Measurements from ENCODE around the gene SERPINE2. TPM values are rescaled to one million over a fixed set of nuclear protein-coding genes. Genes with fewer than 3 reads are reported as not detected.
"Not testable (repeated sequence)": the region's sequence is repeated elsewhere in the genome, so short reads cannot be mapped to it uniquely, and the experiment has no call there.

Gene SERPINE2
- total RNA-seq, 1 experiment from 2014 or later: 231 TPM

DNA sequence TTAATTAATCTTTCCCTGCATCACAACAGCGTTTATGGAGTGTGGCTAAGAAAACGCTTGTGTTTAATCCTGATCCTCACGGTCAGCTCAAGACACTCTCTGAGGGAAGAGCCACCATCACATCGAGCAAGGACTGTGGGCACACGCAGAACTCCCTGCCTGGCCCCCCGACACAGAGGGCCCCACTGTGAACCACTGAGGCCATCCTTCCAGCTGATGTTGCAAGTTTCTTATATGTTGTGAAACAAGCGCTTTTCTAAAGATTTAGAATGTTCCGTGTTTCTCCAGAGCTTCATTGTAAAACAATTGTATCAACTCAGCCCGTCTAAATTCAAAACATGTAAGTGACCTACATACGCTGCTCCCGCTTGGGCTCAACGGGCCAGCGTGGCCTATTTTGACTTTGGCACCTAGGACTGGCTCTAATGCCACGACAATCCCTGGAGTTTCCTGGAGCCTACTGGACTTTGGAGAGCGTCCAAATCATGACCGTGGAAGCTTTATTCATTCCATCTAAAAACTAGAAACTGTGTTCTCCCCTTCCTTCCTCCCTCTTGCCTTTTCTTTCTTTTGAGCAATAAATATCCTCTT lies 34.9 kb downstream of the SERPINE2 start:
- BruUV-seq (replicated peaks): no TSS peak
- no peak overlapping the region for H3K27ac Mint-ChIP-seq (ENCODE audit: low read depth, unreplicated experiment)
- intact Hi-C loops (cut with micrococcal nuclease): no loop called here
- H3K36me3 Mint-ChIP-seq (ENCODE audit: insufficient read depth, unreplicated experiment): peaks cover 31% of the 10 kb centered on the region
- no peak for DNase-seq (ENCODE audit: unreplicated experiment)
- CTCF ChIA-PET: interaction anchor here (0.6 to 3.7 kb wide), 4 partner anchors 10 to 364 kb away, joined by 3 to 41 read pairs (median 6); no protein-coding TSS in a partner anchor
- H3K9me3 Mint-ChIP-seq (ENCODE audit: unreplicated experiment): no peaks in the 10 kb centered on the region
- H3K4me1 Mint-ChIP-seq (ENCODE audit: insufficient read depth, unreplicated experiment): no peaks in the 10 kb centered on the region
- POLR2A ChIA-PET: no interaction called here
- no peaks in the 10 kb centered on the region for H3K27me3 Mint-ChIP-seq (ENCODE audit: insufficient read depth, unreplicated experiment)
- TF ChIP-seq, protein P1, sequence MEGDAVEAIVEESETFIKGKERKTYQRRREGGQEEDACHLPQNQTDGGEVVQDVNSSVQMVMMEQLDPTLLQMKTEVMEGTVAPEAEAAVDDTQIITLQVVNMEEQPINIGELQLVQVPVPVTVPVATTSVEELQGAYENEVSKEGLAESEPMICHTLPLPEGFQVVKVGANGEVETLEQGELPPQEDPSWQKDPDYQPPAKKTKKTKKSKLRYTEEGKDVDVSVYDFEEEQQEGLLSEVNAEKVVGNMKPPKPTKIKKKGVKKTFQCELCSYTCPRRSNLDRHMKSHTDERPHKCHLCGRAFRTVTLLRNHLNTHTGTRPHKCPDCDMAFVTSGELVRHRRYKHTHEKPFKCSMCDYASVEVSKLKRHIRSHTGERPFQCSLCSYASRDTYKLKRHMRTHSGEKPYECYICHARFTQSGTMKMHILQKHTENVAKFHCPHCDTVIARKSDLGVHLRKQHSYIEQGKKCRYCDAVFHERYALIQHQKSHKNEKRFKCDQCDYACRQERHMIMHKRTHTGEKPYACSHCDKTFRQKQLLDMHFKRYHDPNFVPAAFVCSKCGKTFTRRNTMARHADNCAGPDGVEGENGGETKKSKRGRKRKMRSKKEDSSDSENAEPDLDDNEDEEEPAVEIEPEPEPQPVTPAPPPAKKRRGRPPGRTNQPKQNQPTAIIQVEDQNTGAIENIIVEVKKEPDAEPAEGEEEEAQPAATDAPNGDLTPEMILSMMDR (IDR thresholded peaks at IDR 0.05; ENCODE audit: unreplicated experiment): no peak
- no peak overlapping the region for H3K4me3 Mint-ChIP-seq (ENCODE audit: unreplicated experiment)

DNA sequence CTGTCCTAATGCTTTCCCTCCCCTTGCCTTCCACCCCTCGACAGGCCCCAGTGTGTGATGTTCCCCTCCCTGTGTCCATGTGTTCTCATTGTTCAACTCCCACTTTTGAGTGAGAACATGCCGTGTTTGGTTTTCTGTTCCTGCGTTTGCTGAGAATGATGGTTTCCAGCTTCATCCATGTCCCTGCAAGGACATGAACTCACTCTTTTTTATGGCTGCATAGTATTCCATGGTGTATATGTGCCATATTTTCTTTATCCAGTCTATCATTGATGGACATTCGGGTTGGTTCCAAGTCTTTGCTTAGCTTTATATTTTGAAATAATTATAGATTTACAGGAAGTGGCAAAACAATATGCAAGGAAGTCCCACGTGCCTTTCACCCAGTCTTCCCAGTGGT lies 38.4 kb downstream of the SERPINE2 start:
- intact Hi-C loops (cut with micrococcal nuclease); H3K4me3 Mint-ChIP-seq (ENCODE audit: unreplicated experiment); BruUV-seq (replicated peaks); H3K27me3 Mint-ChIP-seq (ENCODE audit: insufficient read depth, unreplicated experiment); POLR2A ChIA-PET; DNase-seq (ENCODE audit: unreplicated experiment); H3K27ac Mint-ChIP-seq (ENCODE audit: low read depth, unreplicated experiment); H3K9me3 Mint-ChIP-seq (ENCODE audit: unreplicated experiment); H3K4me1 Mint-ChIP-seq (ENCODE audit: insufficient read depth, unreplicated experiment): not testable (repeated sequence)
- CTCF ChIA-PET: interaction anchor here (1.0 to 1.2 kb wide), 5 partner anchors 31 to 329 kb away, joined by 3 to 5 read pairs (median 3); no protein-coding TSS in a partner anchor
- peaks cover 24% of the 10 kb centered on the region for H3K36me3 Mint-ChIP-seq (ENCODE audit: insufficient read depth, unreplicated experiment)

DNA sequence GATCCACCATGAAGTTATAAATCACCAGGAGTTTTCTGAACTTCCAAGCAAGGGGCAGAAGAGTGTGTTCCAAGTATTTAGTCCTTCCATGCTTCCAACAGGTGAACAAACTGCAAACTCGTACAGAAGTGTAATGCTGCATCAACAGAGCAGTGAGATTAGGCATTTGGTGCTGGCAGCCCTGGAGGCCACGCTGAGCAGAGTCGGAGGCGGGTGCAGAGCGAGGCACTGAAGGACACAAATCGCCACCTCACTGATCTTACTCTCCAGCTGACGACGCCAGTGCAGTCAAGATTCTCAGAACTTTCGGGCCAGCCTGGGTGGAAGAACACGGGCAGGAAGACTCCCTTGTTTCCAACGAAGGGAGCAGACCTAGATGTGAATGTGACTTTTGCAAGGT lies 39.2 kb downstream of the SERPINE2 start:
- Mint-ChIP-seq H3K27me3 (ENCODE audit: insufficient read depth, unreplicated experiment) (no peaks in the 10 kb centered on the region), H3K9me3 (ENCODE audit: unreplicated experiment) (no peaks in the 10 kb centered on the region), H3K4me1 (ENCODE audit: insufficient read depth, unreplicated experiment) (peaks cover 2% of the 10 kb centered on the region), H3K36me3 (ENCODE audit: insufficient read depth, unreplicated experiment) (peaks cover 27% of the 10 kb centered on the region), H3K4me3 (ENCODE audit: unreplicated experiment) (no peak overlapping the region), H3K27ac (ENCODE audit: low read depth, unreplicated experiment) (no peak overlapping the region)
- intact Hi-C loops (cut with micrococcal nuclease): no loop called here
- no peak for DNase-seq (ENCODE audit: unreplicated experiment)
- ChIA-PET CTCF (interaction anchor here (1.0 to 1.2 kb wide), 3 partner anchors 30 to 285 kb away, joined by 3 to 5 read pairs (median 4); no protein-coding TSS in a partner anchor), POLR2A (no interaction called here)
- TF ChIP-seq, protein P1 (IDR thresholded peaks at IDR 0.05; ENCODE audit: unreplicated experiment): no peak
- no TSS peak for BruUV-seq (replicated peaks)

DNA sequence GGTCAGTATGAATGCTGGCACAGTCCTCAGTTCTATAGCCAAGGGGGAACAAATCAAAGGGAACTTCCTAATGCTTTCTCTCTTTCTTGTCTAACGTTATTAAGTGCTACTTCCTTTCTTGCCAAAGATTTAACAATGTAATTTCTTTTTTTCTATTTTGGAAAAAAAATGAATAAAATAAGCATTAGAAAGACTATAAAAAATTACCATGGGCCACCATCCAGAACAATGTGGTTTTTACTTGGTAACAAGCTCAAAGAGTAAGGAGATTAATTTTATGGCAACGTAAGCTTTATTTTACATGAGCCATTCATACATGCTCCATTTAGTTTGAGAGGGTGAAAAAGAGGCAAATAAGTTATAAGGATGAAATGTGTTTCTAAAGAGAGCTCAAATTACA lies 40.1 kb downstream of the SERPINE2 start:
- POLR2A ChIA-PET: no interaction called here
- CTCF ChIA-PET: interaction anchor here (0.6 to 1.2 kb wide), 4 partner anchors 28 to 286 kb away, joined by 3 to 4 read pairs (median 4); no protein-coding TSS in a partner anchor
- no peaks in the 10 kb centered on the region for H3K27me3 Mint-ChIP-seq (ENCODE audit: insufficient read depth, unreplicated experiment)
- no peak overlapping the region for H3K27ac Mint-ChIP-seq (ENCODE audit: low read depth, unreplicated experiment)
- intact Hi-C loops (cut with micrococcal nuclease): no loop called here
- TF ChIP-seq, protein P1 (IDR thresholded peaks at IDR 0.05; ENCODE audit: unreplicated experiment): no peak
- no peaks in the 10 kb centered on the region for H3K9me3 Mint-ChIP-seq (ENCODE audit: unreplicated experiment)
- no TSS peak for BruUV-seq (replicated peaks)
- peaks cover 34% of the 10 kb centered on the region for H3K36me3 Mint-ChIP-seq (ENCODE audit: insufficient read depth, unreplicated experiment)
- H3K4me3 Mint-ChIP-seq (ENCODE audit: unreplicated experiment): no peak overlapping the region
- peaks cover 5% of the 10 kb centered on the region for H3K4me1 Mint-ChIP-seq (ENCODE audit: insufficient read depth, unreplicated experiment)
- DNase-seq (ENCODE audit: unreplicated experiment): no peak
